Activated naive CD8-positive, alpha-beta T cell treated with anti-CD3 and anti-CD28 coated beads, Interleukin-2, amount 50 U/mL, for 24 hours (primary cell): ENCODE results near the gene AFG1L.
"Not testable (repeated sequence)": the region's sequence is repeated elsewhere in the genome, so short reads cannot be mapped to it uniquely, and the experiment has no call there.

Source experiments
- ATAC-seq: fragments of 150-1000 bp; cut with Tn5 transposase; one replicate; pipeline ENCODE4 v1.10.0; 2021
- DNase-seq: peaks from one replicate; pipeline ENCODE4 v3.0.0; 2021
- H3K27ac Mint-ChIP-seq: one replicate; pipeline ENCODE4 v1.8.0; 2021; ENCODE audit warnings: mild to moderate bottlenecking, mixed read lengths
- H3K27me3 Mint-ChIP-seq: one replicate; pipeline ENCODE4 v1.8.0; 2021; ENCODE audit warnings: mixed read lengths
- H3K36me3 Mint-ChIP-seq: one replicate; pipeline ENCODE4 v1.8.0; 2021; ENCODE audit warnings: low read depth, mixed read lengths
- H3K4me1 Mint-ChIP-seq: one replicate; pipeline ENCODE4 v1.8.0; 2021; ENCODE audit warnings: mixed read lengths
- H3K4me3 Mint-ChIP-seq: one replicate; pipeline ENCODE4 v1.8.0; 2021; ENCODE audit warnings: mild to moderate bottlenecking, moderate library complexity, mixed read lengths
- H3K9me3 Mint-ChIP-seq: one replicate; pipeline ENCODE4 v1.8.0; 2021; ENCODE audit warnings: mixed read lengths

Gene AFG1L

DNA sequence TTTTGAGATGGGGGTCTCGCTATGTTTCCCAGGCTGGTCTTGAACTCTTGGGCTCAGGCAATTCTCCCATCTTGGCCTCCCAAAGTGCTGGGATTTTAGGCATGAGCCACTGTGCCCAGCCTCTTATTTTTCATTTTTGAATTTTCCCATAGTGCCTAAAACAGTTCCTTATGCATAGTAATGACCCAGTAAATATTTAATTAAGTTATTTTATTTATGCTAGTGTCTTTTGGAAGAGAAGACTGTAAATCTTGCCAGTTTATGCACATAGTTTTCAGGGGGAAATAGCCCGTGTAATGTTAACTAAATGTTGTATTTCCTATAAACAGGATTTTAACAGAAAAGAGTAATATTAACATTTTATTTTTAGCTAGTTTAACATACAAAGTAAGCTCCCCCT lies 60.3 kb downstream of the AFG1L start:
- peaks cover 5% of the 10 kb centered on the region for H3K36me3 Mint-ChIP-seq
- H3K27ac Mint-ChIP-seq = no peak overlapping the region
- no peaks in the 10 kb centered on the region for H3K4me1 Mint-ChIP-seq
- no peak for ATAC-seq
- no peak for DNase-seq
- no peaks in the 10 kb centered on the region for H3K9me3 Mint-ChIP-seq
- no peak overlapping the region for H3K4me3 Mint-ChIP-seq
- H3K27me3 Mint-ChIP-seq = no peaks in the 10 kb centered on the region

DNA sequence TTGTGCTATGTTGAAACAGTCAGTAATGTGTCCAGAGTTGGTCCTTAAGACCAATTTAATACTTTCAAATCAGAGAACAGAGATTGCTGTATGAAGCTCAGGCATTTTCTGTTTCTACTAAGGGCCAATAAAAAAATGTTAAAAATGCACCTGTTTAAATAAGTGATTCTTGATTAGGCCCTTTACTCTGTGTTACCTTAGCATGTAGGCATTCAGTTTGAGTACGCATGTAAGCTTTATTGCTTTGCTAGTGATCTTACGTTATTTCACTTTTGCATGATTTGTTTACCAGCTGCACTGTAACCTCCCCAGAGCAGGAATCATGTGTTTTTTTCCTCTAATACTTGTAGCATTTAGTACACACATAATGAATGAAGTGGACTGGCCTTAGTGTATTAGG lies 61.0 kb downstream of the AFG1L start:
- ATAC-seq = no peak
- H3K27me3 Mint-ChIP-seq = no peaks in the 10 kb centered on the region
- no peak for DNase-seq
- H3K36me3 Mint-ChIP-seq = peaks cover 5% of the 10 kb centered on the region
- no peaks in the 10 kb centered on the region for H3K4me1 Mint-ChIP-seq
- no peak overlapping the region for H3K27ac Mint-ChIP-seq
- no peak overlapping the region for H3K4me3 Mint-ChIP-seq
- no peaks in the 10 kb centered on the region for H3K9me3 Mint-ChIP-seq

DNA sequence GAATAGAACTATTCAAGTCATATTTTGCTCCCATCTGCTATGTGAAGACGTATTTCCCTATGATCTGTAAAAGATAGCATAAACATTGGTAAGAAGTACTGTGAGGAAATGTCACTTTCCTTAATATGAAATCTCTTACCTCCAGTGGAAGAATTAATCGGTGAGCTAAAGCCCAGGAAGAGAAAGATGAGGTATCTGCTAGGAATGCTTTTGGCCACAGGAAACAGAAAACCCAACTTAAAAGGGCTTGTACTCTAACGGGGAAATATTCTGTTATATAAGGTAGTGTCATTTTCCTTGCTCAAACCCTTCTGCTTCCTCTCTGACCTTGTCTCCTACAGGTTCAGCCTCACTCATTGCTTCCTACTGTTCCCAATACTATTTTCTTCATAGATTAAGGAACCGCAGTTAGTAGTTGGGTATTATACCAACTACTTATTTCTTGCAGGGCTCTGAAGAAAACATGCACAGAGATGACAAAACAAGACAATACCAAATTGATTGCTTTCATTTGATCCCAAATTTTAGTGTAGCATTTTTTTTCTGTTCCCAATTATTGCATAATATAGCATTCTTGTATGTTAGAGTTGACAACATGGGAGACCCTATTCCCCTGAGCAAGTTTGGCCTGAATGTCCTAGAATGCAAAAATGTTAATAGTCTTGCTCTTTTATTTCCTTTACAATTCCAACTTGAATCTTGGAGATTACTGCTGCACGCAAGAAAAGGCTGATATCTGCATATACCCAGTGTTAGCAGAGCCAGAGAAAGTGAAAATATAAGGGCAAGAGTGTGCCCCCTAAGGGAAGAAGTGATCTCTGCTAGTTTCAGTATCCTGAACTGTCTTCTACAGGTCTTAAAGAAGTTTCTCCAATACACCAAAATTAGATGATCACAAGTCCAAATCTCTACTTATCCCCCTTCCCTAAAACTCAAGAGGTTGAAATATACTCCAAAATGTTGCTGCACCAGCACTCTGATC lies 65.3 kb downstream of the AFG1L start:
- no peak overlapping the region for H3K4me3 Mint-ChIP-seq
- no peak overlapping the region for H3K27ac Mint-ChIP-seq
- H3K9me3 Mint-ChIP-seq = no peaks in the 10 kb centered on the region
- ATAC-seq (no peak), DNase-seq (no peak)
- no peaks in the 10 kb centered on the region for H3K4me1 Mint-ChIP-seq
- H3K27me3 Mint-ChIP-seq = no peaks in the 10 kb centered on the region
- H3K36me3 Mint-ChIP-seq = peaks cover 5% of the 10 kb centered on the region

DNA sequence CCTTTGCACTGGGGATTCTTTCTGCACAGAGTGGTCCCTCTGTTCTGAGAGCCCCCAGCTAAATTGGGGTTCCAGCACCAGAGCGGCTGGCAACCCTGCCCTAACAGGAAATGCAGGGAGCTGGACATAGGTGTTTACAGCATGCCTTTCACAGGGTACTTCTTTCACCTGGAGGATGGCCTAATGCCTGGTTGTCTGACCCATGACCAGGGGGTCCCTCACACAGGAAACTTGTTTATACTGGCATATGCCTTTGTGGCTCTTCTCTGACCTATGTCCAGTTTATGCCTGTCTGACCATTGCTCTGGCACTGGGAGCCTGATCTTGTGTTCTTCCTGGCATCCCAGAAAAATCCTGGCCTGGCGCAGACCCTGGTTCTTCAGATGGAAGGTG lies 66.1 kb downstream of the AFG1L start:
- peaks cover 5% of the 10 kb centered on the region for H3K36me3 Mint-ChIP-seq
- H3K9me3 Mint-ChIP-seq = no peaks in the 10 kb centered on the region
- no peak overlapping the region for H3K27ac Mint-ChIP-seq
- H3K4me1 Mint-ChIP-seq = no peaks in the 10 kb centered on the region
- no peak for DNase-seq
- no peak for ATAC-seq
- no peaks in the 10 kb centered on the region for H3K27me3 Mint-ChIP-seq
- no peak overlapping the region for H3K4me3 Mint-ChIP-seq

DNA sequence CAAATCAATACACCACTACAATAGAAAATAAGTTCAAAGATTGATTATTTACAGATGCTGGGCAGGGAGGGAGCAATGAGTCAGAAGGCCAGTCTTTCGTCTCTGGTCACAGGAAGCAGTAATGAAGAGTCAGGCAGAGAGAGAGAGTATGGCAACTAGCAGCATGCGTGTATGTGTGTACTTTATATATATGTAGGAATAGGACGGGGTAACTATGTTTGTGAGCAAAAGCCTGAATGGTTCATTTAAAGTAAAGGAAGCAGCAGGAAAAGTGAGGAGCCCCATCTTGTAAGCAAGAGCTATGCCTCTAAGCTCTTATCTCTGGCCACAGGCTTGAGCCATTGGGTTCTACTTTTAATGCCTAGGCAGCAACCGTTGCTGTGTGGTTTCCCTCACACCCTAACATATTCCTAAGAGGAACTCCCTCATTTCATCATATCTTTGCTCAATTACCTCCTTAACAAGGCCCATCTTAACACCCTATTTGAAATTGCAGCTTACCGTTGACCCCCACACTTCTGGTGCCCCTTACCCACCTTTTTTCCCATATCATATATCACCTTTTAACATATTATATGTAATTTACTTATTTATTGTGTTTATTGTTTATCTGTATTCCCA lies 66.6 kb downstream of the AFG1L start:
- Mint-ChIP-seq H3K36me3 (peaks cover 5% of the 10 kb centered on the region), H3K27ac (no peak overlapping the region), H3K4me3 (no peak overlapping the region), H3K9me3 (no peaks in the 10 kb centered on the region), H3K27me3 (no peaks in the 10 kb centered on the region), H3K4me1 (no peaks in the 10 kb centered on the region)
- no peak for DNase-seq
- no peak for ATAC-seq

DNA sequence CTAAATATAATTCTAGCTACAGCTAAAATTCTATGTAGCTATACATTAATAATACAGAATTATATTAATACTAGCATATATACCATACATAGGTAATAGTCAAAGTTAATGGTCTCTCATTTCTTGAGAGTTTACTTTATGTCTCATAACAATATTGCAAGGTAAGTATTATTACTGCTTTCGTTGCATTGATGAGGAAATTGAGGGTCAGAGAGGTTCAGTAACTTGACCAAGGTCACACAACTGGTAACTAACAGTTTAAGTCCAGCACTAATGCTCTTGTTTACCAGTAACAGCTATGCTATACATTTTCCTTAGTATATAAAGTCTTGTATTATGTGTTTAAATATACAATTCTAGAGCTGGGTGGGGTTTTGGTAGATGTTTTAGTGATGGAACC lies 67.6 kb downstream of the AFG1L start:
- DNase-seq (no peak), ATAC-seq (no peak)
- Mint-ChIP-seq H3K27ac (no peak overlapping the region), H3K27me3 (no peaks in the 10 kb centered on the region), H3K9me3 (no peaks in the 10 kb centered on the region), H3K4me3 (no peak overlapping the region), H3K36me3 (peaks cover 2% of the 10 kb centered on the region), H3K4me1 (no peaks in the 10 kb centered on the region)

DNA sequence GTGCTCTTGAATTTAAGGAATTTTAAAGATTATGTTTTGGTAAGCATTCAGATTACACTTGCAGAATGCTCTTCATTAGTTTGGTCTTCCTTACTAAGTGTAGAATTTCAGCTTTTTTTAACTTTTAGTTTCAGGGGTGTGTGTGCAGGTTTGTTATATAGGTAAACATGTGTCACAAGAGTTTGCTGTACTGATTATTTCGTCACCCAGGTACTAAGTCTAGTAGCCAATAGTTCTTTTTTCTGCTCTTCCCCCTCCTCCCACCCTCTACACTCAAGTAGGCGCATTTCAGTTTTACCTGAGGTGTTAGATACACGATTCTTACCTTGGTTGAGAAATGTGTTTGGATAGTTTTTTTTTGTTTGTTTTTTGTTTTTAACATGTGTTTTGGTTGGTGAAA lies 68.3 kb downstream of the AFG1L start:
- DNase-seq = no peak
- H3K4me3 Mint-ChIP-seq = no peak overlapping the region
- no peaks in the 10 kb centered on the region for H3K36me3 Mint-ChIP-seq
- H3K27ac Mint-ChIP-seq = no peak overlapping the region
- ATAC-seq = no peak
- no peaks in the 10 kb centered on the region for H3K27me3 Mint-ChIP-seq
- H3K4me1 Mint-ChIP-seq = no peaks in the 10 kb centered on the region
- H3K9me3 Mint-ChIP-seq = no peaks in the 10 kb centered on the region

DNA sequence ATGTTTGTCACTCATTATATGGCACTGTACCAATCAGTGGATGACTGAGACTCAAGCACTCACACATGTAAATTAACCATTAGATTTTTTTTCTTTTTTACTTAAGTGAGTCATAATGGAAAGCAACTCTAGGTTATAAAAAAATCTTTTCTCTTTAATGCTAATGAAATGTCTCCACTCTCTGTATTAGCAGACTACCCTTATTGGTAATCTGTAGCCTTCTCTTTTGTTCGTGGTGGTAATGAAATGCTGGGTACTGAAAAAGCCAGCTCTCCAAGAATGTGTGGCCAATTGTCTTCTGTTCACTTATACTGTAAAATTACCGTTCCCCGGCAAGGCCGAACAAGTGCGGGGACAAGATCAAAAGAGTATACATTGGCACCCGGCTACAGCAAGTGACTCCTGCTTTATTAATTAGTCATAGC lies 69.0 kb downstream of the AFG1L start:
- Mint-ChIP-seq H3K9me3 (no peaks in the 10 kb centered on the region), H3K4me1 (no peaks in the 10 kb centered on the region), H3K4me3 (no peak overlapping the region), H3K27me3 (no peaks in the 10 kb centered on the region), H3K27ac (no peak overlapping the region), H3K36me3 (no peaks in the 10 kb centered on the region)
- no peak for ATAC-seq
- no peak for DNase-seq

DNA sequence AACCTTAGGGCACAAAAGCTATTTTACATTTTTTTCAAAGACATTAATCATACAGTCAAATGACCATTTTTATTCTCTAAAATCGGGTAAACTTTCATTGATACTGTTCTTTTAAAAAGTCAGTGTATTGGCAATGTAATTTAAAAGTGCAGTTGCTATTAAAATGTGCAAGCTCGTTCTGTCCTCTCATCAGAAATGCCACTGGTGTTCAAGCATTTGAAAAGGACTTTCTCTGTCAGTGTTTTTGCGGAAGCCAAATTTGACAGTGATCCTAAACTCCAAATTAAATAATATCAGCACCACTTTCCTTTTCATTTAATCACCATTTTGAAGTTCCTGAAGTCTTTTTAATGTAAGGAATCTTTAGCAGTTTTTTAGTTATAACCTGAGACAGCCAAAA lies 69.6 kb downstream of the AFG1L start:
- Mint-ChIP-seq H3K4me1 (no peaks in the 10 kb centered on the region), H3K27me3 (no peaks in the 10 kb centered on the region), H3K27ac (no peak overlapping the region), H3K9me3 (no peaks in the 10 kb centered on the region), H3K36me3 (no peaks in the 10 kb centered on the region), H3K4me3 (no peak overlapping the region)
- DNase-seq (no peak), ATAC-seq (no peak)

DNA sequence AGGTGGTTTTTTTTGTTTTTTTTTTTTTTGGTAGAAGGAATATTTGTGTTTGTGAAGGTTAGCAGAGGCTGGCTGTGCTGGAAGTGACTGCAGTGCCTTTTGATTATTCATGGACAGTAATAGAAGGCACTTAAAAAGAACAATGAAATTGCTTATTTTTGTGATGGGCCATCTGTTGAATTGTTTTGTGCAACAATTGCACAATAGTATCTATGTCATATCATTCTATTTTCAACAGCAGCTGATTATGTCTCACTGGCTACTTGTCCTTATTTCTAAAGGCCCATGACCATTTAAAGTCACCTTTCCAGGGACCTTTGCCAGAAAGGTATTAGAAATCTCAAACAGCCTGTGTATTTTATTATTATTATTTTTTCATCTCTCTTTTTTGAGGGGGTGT lies 70.6 kb downstream of the AFG1L start:
- DNase-seq = no peak
- no peak overlapping the region for H3K4me3 Mint-ChIP-seq
- no peaks in the 10 kb centered on the region for H3K9me3 Mint-ChIP-seq

DNA sequence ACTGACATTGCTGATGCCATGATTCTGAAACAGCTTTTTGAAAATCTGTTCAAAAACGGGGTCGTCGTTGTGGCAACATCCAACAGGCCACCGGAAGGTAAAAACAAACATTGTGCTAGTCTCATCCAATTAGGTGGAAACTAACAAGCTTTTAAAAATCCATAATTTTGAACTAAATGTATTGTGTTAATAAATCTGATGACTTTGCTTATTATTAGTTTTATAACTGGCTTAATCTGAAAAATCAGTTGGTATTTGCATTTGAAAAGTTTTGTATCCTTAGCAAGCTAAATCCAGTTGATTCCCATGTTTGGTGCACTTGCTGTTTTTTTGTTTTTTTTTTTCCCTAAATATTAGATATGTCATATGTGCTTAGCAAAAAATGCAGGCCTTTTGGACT lies 71.4 kb downstream of the AFG1L start:
- Mint-ChIP-seq H3K27me3 (no peaks in the 10 kb centered on the region), H3K36me3 (no peaks in the 10 kb centered on the region), H3K4me3 (no peak overlapping the region), H3K9me3 (no peaks in the 10 kb centered on the region), H3K27ac (no peak overlapping the region), H3K4me1 (no peaks in the 10 kb centered on the region)
- ATAC-seq (no peak), DNase-seq (no peak)

More for the DNA sequence above, 70.6 kb downstream of the AFG1L start:
- Mint-ChIP-seq H3K27ac (no peak overlapping the region), H3K4me1 (no peaks in the 10 kb centered on the region), H3K36me3 (no peaks in the 10 kb centered on the region), H3K27me3 (no peaks in the 10 kb centered on the region)
- ATAC-seq = no peak

DNA sequence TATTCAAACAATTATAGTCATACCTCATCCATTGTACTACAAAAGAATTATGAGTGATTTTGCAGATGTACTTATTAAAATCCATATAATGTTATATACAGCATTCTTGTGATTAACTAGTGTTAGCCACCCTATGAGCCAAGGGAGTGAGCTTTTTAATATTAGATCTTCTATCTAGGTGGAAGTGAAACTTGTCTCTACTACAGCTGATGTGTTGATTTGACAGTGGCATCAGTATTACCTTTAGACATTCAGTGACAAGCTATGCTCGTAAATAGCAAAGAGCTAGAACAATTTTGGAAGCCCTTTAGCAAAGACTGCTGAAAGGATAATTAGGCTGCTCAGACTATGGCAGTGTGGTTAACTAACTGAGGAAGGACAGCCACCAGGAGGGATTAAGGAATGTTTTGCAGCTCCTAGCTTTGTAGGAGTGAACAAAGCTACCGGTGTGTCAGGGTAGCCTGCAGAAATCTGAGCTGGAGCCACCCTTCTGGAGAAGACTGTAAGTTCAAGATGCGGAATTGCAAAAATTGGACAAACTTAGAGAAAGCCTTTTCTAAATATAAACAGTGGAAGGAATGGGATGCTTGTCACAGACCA lies 73.7 kb downstream of the AFG1L start:
- DNase-seq = no peak
- Mint-ChIP-seq H3K27me3 (no peaks in the 10 kb centered on the region), H3K27ac (no peak overlapping the region), H3K4me3 (no peak overlapping the region), H3K36me3 (no peaks in the 10 kb centered on the region), H3K4me1 (no peaks in the 10 kb centered on the region), H3K9me3 (no peaks in the 10 kb centered on the region)
- no peak for ATAC-seq

DNA sequence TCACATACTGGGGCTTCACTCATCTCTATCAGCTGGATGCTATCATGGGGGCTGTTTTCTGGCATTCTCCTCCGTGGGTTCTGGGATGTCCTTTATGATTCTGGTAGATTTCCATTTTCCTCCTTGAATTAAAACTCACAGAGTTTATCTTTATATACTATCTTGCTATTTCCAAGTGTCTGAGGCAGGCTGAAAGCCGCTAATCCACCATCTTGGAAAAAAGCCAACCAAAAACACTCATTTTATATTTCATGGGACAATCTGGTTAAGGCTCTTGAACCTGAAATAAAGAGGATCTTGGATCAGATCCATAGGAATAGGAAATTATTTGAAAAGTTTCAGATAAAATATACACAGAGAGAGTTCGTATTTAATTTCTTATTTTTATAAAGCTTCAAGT lies 86.0 kb downstream of the AFG1L start:
- no peaks in the 10 kb centered on the region for H3K9me3 Mint-ChIP-seq
- DNase-seq = no peak
- H3K27me3 Mint-ChIP-seq = no peaks in the 10 kb centered on the region
- H3K4me3 Mint-ChIP-seq = no peak overlapping the region
- no peaks in the 10 kb centered on the region for H3K4me1 Mint-ChIP-seq
- no peak overlapping the region for H3K27ac Mint-ChIP-seq
- H3K36me3 Mint-ChIP-seq = peaks cover 3% of the 10 kb centered on the region
- no peak for ATAC-seq

DNA sequence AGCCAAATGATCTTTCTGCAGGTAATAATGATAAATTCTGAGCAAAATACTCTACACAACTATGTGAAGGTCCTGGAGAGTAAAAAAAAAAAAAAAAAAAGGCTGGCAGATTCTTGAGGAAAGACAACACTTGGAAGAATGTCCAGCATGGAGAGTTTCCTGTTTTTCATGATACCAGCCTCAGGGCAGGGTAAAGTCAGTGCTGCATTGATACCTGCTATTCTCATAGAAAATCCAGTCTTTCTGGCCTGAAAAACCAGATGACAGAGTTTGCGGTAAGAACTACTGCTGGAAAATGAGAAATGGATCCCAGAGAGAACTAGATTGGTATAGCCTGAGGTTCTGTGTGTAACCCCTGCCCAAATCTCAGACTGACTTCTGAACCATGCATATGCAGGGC lies 89.1 kb downstream of the AFG1L start:
- H3K27ac Mint-ChIP-seq = no peak overlapping the region
- no peak for ATAC-seq
- H3K36me3 Mint-ChIP-seq = no peaks in the 10 kb centered on the region
- H3K9me3 Mint-ChIP-seq = no peaks in the 10 kb centered on the region
- no peak for DNase-seq
- H3K27me3 Mint-ChIP-seq = no peaks in the 10 kb centered on the region
- no peak overlapping the region for H3K4me3 Mint-ChIP-seq
- no peaks in the 10 kb centered on the region for H3K4me1 Mint-ChIP-seq

DNA sequence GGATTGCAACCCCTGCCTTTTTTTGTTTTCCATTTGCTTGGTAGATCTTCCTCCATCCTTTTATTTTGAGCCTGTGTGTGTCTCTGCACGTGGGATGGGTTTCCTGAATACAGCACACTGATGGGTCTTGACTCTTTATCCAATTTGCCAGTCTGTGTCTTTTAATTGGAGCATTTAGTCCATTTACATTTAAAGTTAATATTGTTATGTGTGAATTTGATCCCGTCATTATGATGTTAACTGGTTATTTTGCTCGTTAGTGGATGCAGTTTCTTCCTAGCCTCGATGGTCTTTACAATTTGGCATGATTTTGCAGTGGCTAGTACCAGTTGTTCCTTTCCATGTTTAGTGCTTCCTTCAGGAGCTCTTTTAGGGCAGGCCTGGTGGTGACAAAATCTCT lies 94.3 kb downstream of the AFG1L start:
- not testable (repeated sequence) for H3K4me3 Mint-ChIP-seq, H3K4me1 Mint-ChIP-seq, H3K9me3 Mint-ChIP-seq, ATAC-seq, DNase-seq, H3K27me3 Mint-ChIP-seq, H3K36me3 Mint-ChIP-seq, H3K27ac Mint-ChIP-seq
